NCI-H2196 (cell line): ENCODE measurements around the gene ZDHHC11B.
A peak's percentile ranks its signal among the peaks of the same experiment; 100 is the strongest.

ENCODE experiments used
- DNase-seq: peaks from one replicate; lab custom pipeline; 2025; ENCODE audit not compliant: unreplicated experiment; lab: John Stamatoyannopoulos, UW

ZDHHC11B gene

GRCh38 chr5:674630-675011 is 109.9 kb downstream of the ZDHHC11B start:
- no peak for DNase-seq

- no peak for DNase-seq
Measured at GRCh38 chr5:673831-674629, 110.5 kb downstream of the ZDHHC11B start.

GRCh38 chr5:673161-673830 is 111.2 kb downstream of the ZDHHC11B start:
- DNase-seq, result no peak

- peak; percentile 96 for DNase-seq
Measured at GRCh38 chr5:672329-673160, 112.0 kb downstream of the ZDHHC11B start.

- peak; percentile 64 for DNase-seq
Measured at GRCh38 chr5:671459-672328, 112.8 kb downstream of the ZDHHC11B start.

GRCh38 chr5:670396-671270 is 113.9 kb downstream of the ZDHHC11B start:
- no peak for DNase-seq

GRCh38 chr5:669842-670395 is 114.6 kb downstream of the ZDHHC11B start:
- no peak for DNase-seq

GRCh38 chr5:669111-669841 is 115.3 kb downstream of the ZDHHC11B start:
- DNase-seq, result no peak

- no peak for DNase-seq
Measured at GRCh38 chr5:668283-668995, 116.1 kb downstream of the ZDHHC11B start.

- no peak for DNase-seq
Measured at GRCh38 chr5:666816-667498, 117.6 kb downstream of the ZDHHC11B start.

GRCh38 chr5:665956-666711 is 118.4 kb downstream of the ZDHHC11B start:
- no peak for DNase-seq

GRCh38 chr5:665541-665955 is 119.0 kb downstream of the ZDHHC11B start:
- DNase-seq, result no peak

GRCh38 chr5:664994-665360 is 119.6 kb downstream of the ZDHHC11B start:
- DNase-seq, result no peak

GRCh38 chr5:664343-664993 is 120.1 kb downstream of the ZDHHC11B start:
- DNase-seq, result no peak

GRCh38 chr5:663436-664342 is 120.8 kb downstream of the ZDHHC11B start:
- no peak for DNase-seq
